ENCODE data around the gene BTC.
"Not testable (repeated sequence)": the region's sequence is repeated elsewhere in the genome, so short reads cannot be mapped to it uniquely, and the experiment has no call there.

The BTC gene

GRCh38 chr4:74794382-74795010 is at the start of gene BTC:
BTC (minus strand) TSS chr4:74794523; CDS start chr4:74794325, 198 bp downstream.
- no peak for DNase-seq (ENCODE audit: low read depth in 2 of 2)

GRCh38 chr4:74840936-74841509 is 46.7 kb upstream of the BTC start:
- no peak for DNase-seq (ENCODE audit: low read depth in 2 of 2)

- no peak for DNase-seq (ENCODE audit: low read depth in 2 of 2)
Measured at GRCh38 chr4:74838746-74839370, 44.5 kb upstream of the BTC start.

- no peak for DNase-seq (ENCODE audit: low read depth in 2 of 2)
Measured at GRCh38 chr4:74830928-74831327, 36.6 kb upstream of the BTC start.

- no peak for DNase-seq (ENCODE audit: low read depth in 2 of 2)
Measured at GRCh38 chr4:74823194-74823593, 28.9 kb upstream of the BTC start.

- no peak for DNase-seq (ENCODE audit: low read depth in 2 of 2)
Measured at GRCh38 chr4:74822603-74823002, 28.3 kb upstream of the BTC start.

GRCh38 chr4:74821541-74821940 is 27.2 kb upstream of the BTC start:
- DNase-seq (ENCODE audit: low read depth in 2 of 2) = no peak

GRCh38 chr4:74814052-74814451 is 19.7 kb upstream of the BTC start:
- DNase-seq (ENCODE audit: low read depth in 2 of 2) = no peak

GRCh38 chr4:74812056-74812455 is 17.7 kb upstream of the BTC start:
- DNase-seq (ENCODE audit: low read depth in 2 of 2) = not testable (repeated sequence)

GRCh38 chr4:74805601-74806000 is 11.3 kb upstream of the BTC start:
- DNase-seq (ENCODE audit: low read depth in 2 of 2) = no peak

- no peak for DNase-seq (ENCODE audit: low read depth in 2 of 2)
Measured at GRCh38 chr4:74800310-74800709, 6.0 kb upstream of the BTC start.

GRCh38 chr4:74796631-74797030 is 2.3 kb upstream of the BTC start:
- no peak for DNase-seq (ENCODE audit: low read depth in 2 of 2)

GRCh38 chr4:74793757-74794381 is 454 bp downstream of the BTC start:
- DNase-seq (ENCODE audit: low read depth in 2 of 2) = no peak

GRCh38 chr4:74790652-74791051 is 3.7 kb downstream of the BTC start:
- DNase-seq (ENCODE audit: low read depth in 2 of 2) = no peak

- no peak for DNase-seq (ENCODE audit: low read depth in 2 of 2)
Measured at GRCh38 chr4:74789518-74789917, 4.8 kb downstream of the BTC start.

GRCh38 chr4:74777531-74777930 is 16.8 kb downstream of the BTC start:
- DNase-seq (ENCODE audit: low read depth in 2 of 2) = no peak

GRCh38 chr4:74772783-74773182 is 21.5 kb downstream of the BTC start:
- DNase-seq (ENCODE audit: low read depth in 2 of 2) = no peak

- no peak for DNase-seq (ENCODE audit: low read depth in 2 of 2)
Measured at GRCh38 chr4:74772106-74772505, 22.2 kb downstream of the BTC start.

- DNase-seq (ENCODE audit: low read depth in 2 of 2) = no peak
Measured at GRCh38 chr4:74770226-74770910, 24.0 kb downstream of the BTC start.

GRCh38 chr4:74768857-74769525 is 25.3 kb downstream of the BTC start:
- DNase-seq (ENCODE audit: low read depth in 2 of 2) = no peak

GRCh38 chr4:74764119-74764518 is 30.2 kb downstream of the BTC start:
- DNase-seq (ENCODE audit: low read depth in 2 of 2) = no peak

Data from activated CD4-positive, alpha-beta T cell treated with anti-CD3 and anti-CD28 coated beads for 24 hours (primary cell).